NCI-H446 treated with DMSO at 0.1 percent for 48 hours (cell line): ENCODE results near the gene ZFAND6.
"Not testable (repeated sequence)": the region's sequence is repeated elsewhere in the genome, so short reads cannot be mapped to it uniquely, and the experiment has no call there.

Experiments
- DNase-seq: peaks from one replicate; lab custom pipeline; 2025; lab: John Stamatoyannopoulos, UW

ZFAND6 gene

GRCh38 chr15:80058851-80059785 lies at the start of gene ZFAND6:
ZFAND6 (plus strand) TSS chr15:80059676; CDS start chr15:80120345, 60,669 bp downstream.
- peak; percentile 77 for DNase-seq

GRCh38 chr15:80010131-80010673 lies 49.3 kb upstream of the ZFAND6 start:
- no peak for DNase-seq

- not testable (repeated sequence) for DNase-seq
These were observed 48.4 kb upstream of the ZFAND6 start for GRCh38 chr15:80011041-80011523.

GRCh38 chr15:80011596-80011995 lies 47.9 kb upstream of the ZFAND6 start:
- DNase-seq: no peak

GRCh38 chr15:80012060-80012726 lies 47.3 kb upstream of the ZFAND6 start:
- no peak for DNase-seq

GRCh38 chr15:80014186-80014585 lies 45.3 kb upstream of the ZFAND6 start:
- not testable (repeated sequence) for DNase-seq

- DNase-seq: no peak
These were observed 44.3 kb upstream of the ZFAND6 start for GRCh38 chr15:80015156-80015555.

GRCh38 chr15:80016506-80016905 lies 43.0 kb upstream of the ZFAND6 start:
- DNase-seq: not testable (repeated sequence)

- DNase-seq: not testable (repeated sequence)
These were observed 42.3 kb upstream of the ZFAND6 start for GRCh38 chr15:80017139-80017538.

- no peak for DNase-seq
These were observed 40.2 kb upstream of the ZFAND6 start for GRCh38 chr15:80019168-80019745.

- not testable (repeated sequence) for DNase-seq
These were observed 39.3 kb upstream of the ZFAND6 start for GRCh38 chr15:80020149-80020548.

GRCh38 chr15:80020731-80021130 lies 38.7 kb upstream of the ZFAND6 start:
- no peak for DNase-seq

- DNase-seq: no peak
These were observed 33.2 kb upstream of the ZFAND6 start for GRCh38 chr15:80026310-80026709.

- DNase-seq: no peak
These were observed 32.7 kb upstream of the ZFAND6 start for GRCh38 chr15:80026754-80027153.

- DNase-seq: no peak
These were observed 30.5 kb upstream of the ZFAND6 start for GRCh38 chr15:80028937-80029336.

- peak; percentile 16 for DNase-seq
These were observed 27.6 kb upstream of the ZFAND6 start for GRCh38 chr15:80031841-80032240.

- no peak for DNase-seq
These were observed 24.8 kb upstream of the ZFAND6 start for GRCh38 chr15:80034629-80035028.

- no peak for DNase-seq
These were observed 23.4 kb upstream of the ZFAND6 start for GRCh38 chr15:80036071-80036470.

- no peak for DNase-seq
These were observed 17.8 kb upstream of the ZFAND6 start for GRCh38 chr15:80041494-80042253.

- DNase-seq: no peak
These were observed 16.9 kb upstream of the ZFAND6 start for GRCh38 chr15:80042568-80042967.

GRCh38 chr15:80045219-80045618 lies 14.3 kb upstream of the ZFAND6 start:
- not testable (repeated sequence) for DNase-seq
